IMR-90 (cell line): Measurements from ENCODE around the gene SOCS6. TPM values are rescaled to one million over a fixed set of nuclear protein-coding genes. Genes with fewer than 3 reads are reported as not detected.

Source experiments
- ATAC-seq: fragments of 200-7000 bp; cut with Tn5 transposase; 2 replicates; pipeline ENCODE4 v1.9.1; 2020; ENCODE audit warnings: low read depth, mild to moderate bottlenecking, moderate library complexity
- BruUV-seq: library from RNA; stranded (reverse); fragments of 400-500 nt; replicated peaks from 2 replicates; lab custom pipeline; 2021; lab: Mats Ljungman, UMichigan
- CTCF ChIA-PET: fragments of 300-600 bp; formaldehyde crosslinking; extraction: SDS; loops from one replicate; lab custom pipeline; 2021; ENCODE audit warnings: antibody characterized with exemption; lab: Yijun Ruan, JAX
- POLR2A ChIA-PET: fragments of 300-600 bp; sonication (Branson Sonifier 250); formaldehyde crosslinking; loops from one replicate; lab custom pipeline; 2022; ENCODE audit warnings: antibody characterized with exemption; ENCODE audit not compliant: unreplicated experiment; lab: Charles Lee
- DNase-seq: peaks from one replicate; pipeline ENCODE4 v3.0.0; 2013
- H2AFZ ChIP-seq: replicated peaks from 2 replicates; pipeline ENCODE3; 2013; ENCODE audit warnings: low read length, mild to moderate bottlenecking; ENCODE audit not compliant: poor library complexity
- H2AK5ac ChIP-seq: 2 replicates; pipeline ENCODE4 v1.6.1; 2013; ENCODE audit warnings: low read depth, low read length, inconsistent platforms
- H2AK9ac ChIP-seq: replicated peaks from 2 replicates; pipeline ENCODE3; 2013; ENCODE audit warnings: mild to moderate bottlenecking, low read depth, low read length, moderate library complexity; ENCODE audit not compliant: poor library complexity
- H2BK120ac ChIP-seq: 2 replicates; pipeline ENCODE4 v1.6.1; 2013; ENCODE audit warnings: low read depth, low read length, inconsistent platforms
- H2BK15ac ChIP-seq: 3 replicates; pipeline ENCODE4 v1.6.1; 2013; ENCODE audit warnings: low read depth, low read length, inconsistent platforms
- H2BK20ac ChIP-seq: 2 replicates; pipeline ENCODE4 v1.6.1; 2013; ENCODE audit warnings: low read depth, mild to moderate bottlenecking, inconsistent platforms, low read length, moderate library complexity
- H2BK5ac ChIP-seq: 2 replicates; pipeline ENCODE4 v1.6.1; 2013; ENCODE audit warnings: mild to moderate bottlenecking, low read depth, low read length, inconsistent platforms; ENCODE audit not compliant: poor library complexity, severe bottlenecking
- H3K14ac ChIP-seq: replicated peaks from 2 replicates; pipeline ENCODE4 v1.6.1; 2013; ENCODE audit warnings: low read depth, low read length, inconsistent platforms
- H3K18ac ChIP-seq: 2 replicates; pipeline ENCODE4 v1.6.1; 2013; ENCODE audit warnings: low read depth, low read length, control low read depth
- H3K23ac ChIP-seq: 2 replicates; pipeline ENCODE4 v1.6.1; 2013; ENCODE audit warnings: low read depth, low read length, inconsistent platforms
- H3K27ac ChIP-seq: 2 replicates; pipeline ENCODE4 v1.5.1; 2013; ENCODE audit warnings: mild to moderate bottlenecking, control low read depth, low read length; ENCODE audit not compliant: insufficient read depth
- H3K27me3 ChIP-seq: 2 replicates; pipeline ENCODE4 v1.6.1; 2013; ENCODE audit warnings: low read length; ENCODE audit not compliant: control insufficient read depth, insufficient read depth
- H3K36me3 ChIP-seq: 2 replicates; pipeline ENCODE4 v1.6.1; 2013; ENCODE audit warnings: low read length, mixed read lengths; ENCODE audit not compliant: control insufficient read depth, insufficient read depth
- H3K4ac ChIP-seq: 2 replicates; pipeline ENCODE4 v1.6.1; 2013; ENCODE audit warnings: low read depth, low read length, inconsistent platforms
- H3K4me1 ChIP-seq: 2 replicates; pipeline ENCODE4 v1.6.1; 2013; ENCODE audit warnings: low read length, mixed read lengths; ENCODE audit not compliant: control insufficient read depth, insufficient read depth
- H3K4me2 ChIP-seq: 2 replicates; pipeline ENCODE4 v1.6.1; 2013; ENCODE audit warnings: low read depth, mild to moderate bottlenecking, control low read depth, low read length, moderate library complexity
- H3K4me3 ChIP-seq: 2 replicates; pipeline ENCODE4 v1.5.1; 2013; ENCODE audit warnings: low read depth, mild to moderate bottlenecking, control low read depth, low read length, moderate library complexity; ENCODE audit not compliant: insufficient read depth
- H3K56ac ChIP-seq: 2 replicates; pipeline ENCODE4 v1.6.1; 2013; ENCODE audit warnings: low read length, inconsistent platforms; ENCODE audit not compliant: insufficient read depth; ENCODE audit errors: extremely low read depth
- H3K79me1 ChIP-seq, 2 experiments: 2 replicates each; pipeline ENCODE4 v1.6.1; 2013; ENCODE audit warnings: low read length in 2 of 2, inconsistent platforms in 1 of 2, low read depth in 1 of 2
- H3K9ac ChIP-seq: 2 replicates; pipeline ENCODE4 v1.6.1; 2013; ENCODE audit warnings: low read depth, low read length, control low read depth
- H3K9me1 ChIP-seq: 2 replicates; pipeline ENCODE4 v1.6.1; 2013; ENCODE audit warnings: low read length, inconsistent platforms; ENCODE audit not compliant: insufficient read depth
- H3K9me3 ChIP-seq: 2 replicates; pipeline ENCODE4 v1.6.1; 2013; ENCODE audit warnings: low read length; ENCODE audit not compliant: control insufficient read depth, insufficient read depth
- H4K20me1 ChIP-seq: 2 replicates; pipeline ENCODE4 v1.6.1; 2013; ENCODE audit warnings: low read length, inconsistent platforms; ENCODE audit not compliant: insufficient read depth
- H4K5ac ChIP-seq: 2 replicates; pipeline ENCODE4 v1.6.1; 2013; ENCODE audit warnings: mild to moderate bottlenecking, low read depth, low read length, control low read depth
- H4K8ac ChIP-seq, 2 experiments: 2 replicates each; pipeline ENCODE4 v1.6.1; 2013; ENCODE audit warnings: low read depth in 2 of 2, low read length in 2 of 2, control low read depth in 1 of 2, inconsistent platforms in 1 of 2
- H4K91ac ChIP-seq: 2 replicates; pipeline ENCODE4 v1.6.1; 2013; ENCODE audit warnings: low read depth, low read length, inconsistent platforms; ENCODE audit not compliant: insufficient read depth
- BHLHE40 ChIP-seq: fragments of 150-350 bp; IDR thresholded peaks from 2 replicates; pipeline ENCODE4 v1.6.1; 2016; ENCODE audit warnings: mild to moderate bottlenecking, low read depth, low read length
- CEBPB ChIP-seq: IDR thresholded peaks from 2 replicates; pipeline ENCODE4 v1.6.1; 2012; ENCODE audit warnings: low read depth, low read length, improper control_type of control experiment
- CHD1 ChIP-seq: IDR thresholded peaks from 2 replicates; pipeline ENCODE4 v1.6.1; 2012; ENCODE audit warnings: low read depth, low read length, improper control_type of control experiment
- ELK1 ChIP-seq: fragments of 150-350 bp; IDR thresholded peaks from 2 replicates; pipeline ENCODE4 v1.6.1; 2016; ENCODE audit warnings: low read depth, mild to moderate bottlenecking, low read length, moderate library complexity, borderline replicate concordance
- FOS ChIP-seq: fragments of 150-350 bp; IDR thresholded peaks from 2 replicates; pipeline ENCODE4 v1.6.1; 2016; ENCODE audit warnings: low read depth, low read length
- MAFK ChIP-seq: IDR thresholded peaks from 2 replicates; pipeline ENCODE4 v1.6.1; 2012; ENCODE audit warnings: low read depth, low read length, improper control_type of control experiment
- MAZ ChIP-seq: IDR thresholded peaks from 2 replicates; pipeline ENCODE4 v1.6.1; 2012; ENCODE audit warnings: low read depth, mild to moderate bottlenecking, low read length, improper control_type of control experiment, moderate library complexity, borderline replicate concordance
- MXI1 ChIP-seq: IDR thresholded peaks from 2 replicates; pipeline ENCODE4 v1.6.1; 2012; ENCODE audit warnings: low read depth, mild to moderate bottlenecking, low read length, moderate library complexity, borderline replicate concordance
- NFE2L2 ChIP-seq: fragments of 150-350 bp; IDR thresholded peaks from 2 replicates; pipeline ENCODE4 v1.6.1; 2016; ENCODE audit warnings: low read depth, mild to moderate bottlenecking, low read length
- POLR2A ChIP-seq: IDR thresholded peaks from 2 replicates; pipeline ENCODE4 v1.6.1; 2012; ENCODE audit warnings: mild to moderate bottlenecking, low read depth, low read length
- RAD21 ChIP-seq: IDR thresholded peaks from 2 replicates; pipeline ENCODE4 v1.6.1; 2012; ENCODE audit warnings: low read length, improper control_type of control experiment
- RCOR1 ChIP-seq: IDR thresholded peaks from 2 replicates; pipeline ENCODE4 v1.6.1; 2012; ENCODE audit warnings: mild to moderate bottlenecking, low read length, improper control_type of control experiment; ENCODE audit not compliant: insufficient replicate concordance
- RFX5 ChIP-seq: IDR thresholded peaks from 2 replicates; pipeline ENCODE4 v1.8.0; 2012; ENCODE audit warnings: low read depth, mild to moderate bottlenecking, low read length, moderate library complexity
- SMC3 ChIP-seq: fragments of 150-350 bp; IDR thresholded peaks from 2 replicates; pipeline ENCODE4 v1.6.1; 2016; ENCODE audit warnings: low read depth, mild to moderate bottlenecking, antibody characterized with exemption, low read length, moderate library complexity
- WGBS, 2 experiments: methylation state at CpG; one replicate each; pipeline versions ENCODE4 v1.1.5 to v1.1.7; 2013; ENCODE audit warnings: missing lambda C conversion rate in 2 of 2; ENCODE audit not compliant: insufficient read length in 1 of 2; ENCODE audit errors: extremely low coverage in 2 of 2; 5-methylcytosine and 5-hydroxymethylcytosine counted together
- dilution Hi-C: fragments of 300-500 bp; cut with HindIII; formaldehyde crosslinking; loops from one replicate; pipeline ENCODE4 v1.14.3; 2018; ENCODE audit warnings: low sequenced_read_pairs; ENCODE audit not compliant: unreplicated experiment
- in situ Hi-C: fragments of 300-500 bp; cut with MboI; formaldehyde crosslinking; loops from 3 replicates; pipeline ENCODE4 v1.14.3; 2019; ENCODE audit warnings: low sequenced_read_pairs, inconsistent platforms, mixed read lengths
- intact Hi-C: fragments of 100-400 bp; cut with micrococcal nuclease; formaldehyde crosslinking; loops from 2 replicates; pipeline ENCODE4 v1.10.0; 2022
- polyA plus RNA-seq, 3 experiments: library from polyadenylated mRNA; depleted of rRNA; stranded (reverse); fragments of >200 nt; gene quantifications; 2 replicates each; pipeline ENCODE4 v1.2.3, GENCODE V29; 2012; ENCODE audit warnings: low replicate concordance in 1 of 3
- total RNA-seq: library from RNA; depleted of rRNA; stranded (reverse); fragments of >200 nt; gene quantifications from 2 replicates; pipeline ENCODE4 v1.2.3, GENCODE V29; 2012
- TF ChIP-seq, protein P1 (sequence below): conservative IDR thresholded peaks from 2 replicates; pipeline ENCODE4 v1.5.1; 2012; ENCODE audit warnings: mild to moderate bottlenecking, low read depth, low read length, improper control_type of control experiment
- TF ChIP-seq, protein P2 (sequence below): fragments of 150-350 bp; IDR thresholded peaks from 2 replicates; pipeline ENCODE4 v1.6.1; 2017; ENCODE audit warnings: mild to moderate bottlenecking, antibody characterized with exemption, low read length, low read depth

SOCS6 gene
- total and polyA plus RNA-seq, 2 of the 4 experiments (the other 2 are of a cell fraction), result 21.3 to 57.4 TPM

GRCh38 chr18:70279470-70279869 lies 9.4 kb upstream of the SOCS6 start:
- no CpG with 5 or more reads among the region's 2 CpGs for WGBS, 2 experiments
- Histone ChIP-seq H3K27me3 (no peaks in the 10 kb centered on the region), H3K79me1 (no peaks in the 10 kb centered on the region), H2AK9ac (no peak overlapping the region), H3K36me3 (no peaks in the 10 kb centered on the region), H3K9ac (no peak overlapping the region), H3K4me2 (no peak overlapping the region), H3K4me1 (peaks cover 2% of the 10 kb centered on the region; the same call in 1 of the 2 replicates), H2BK20ac (no peak overlapping the region), H3K4me3 (no peak overlapping the region), H3K14ac (no peak overlapping the region), H2BK5ac (no peak overlapping the region), H3K23ac (no peak overlapping the region; the same call in 1 of the 2 replicates), H2BK15ac (no peak overlapping the region), H3K9me1 (no peaks in the 10 kb centered on the region), H4K20me1 (no peaks in the 10 kb centered on the region), H3K4ac (no peak overlapping the region), H3K27ac (no peak overlapping the region), H4K91ac (no peak overlapping the region), H2AFZ (no peak overlapping the region), H2BK120ac (no peak overlapping the region), H3K56ac (no peak overlapping the region), H4K5ac (no peak overlapping the region), H4K8ac (no peak overlapping the region), H2AK5ac (no peak overlapping the region), H3K18ac (no peak overlapping the region), H3K9me3 (peaks cover 2% of the 10 kb centered on the region; the same call in 1 of the 2 replicates)
- POLR2A ChIA-PET, result no interaction called here
- ATAC-seq, result no peak
- intact Hi-C loops (no loop called here), dilution Hi-C loops (no loop called here), in situ Hi-C loops (no loop called here)
- CTCF ChIA-PET, result no interaction called here
- TF ChIP-seq CHD1, result no peak
- no peak for TF ChIP-seq NFE2L2
- no peak for TF ChIP-seq RCOR1
- no peak for TF ChIP-seq SMC3
- TF ChIP-seq MAZ, result no peak
- no peak for TF ChIP-seq RFX5
- TF ChIP-seq MXI1, result no peak
- no peak for TF ChIP-seq ELK1
- TF ChIP-seq CEBPB, result no peak
- TF ChIP-seq POLR2A, result no peak
- TF ChIP-seq MAFK, result no peak
- TF ChIP-seq FOS, result no peak
- TF ChIP-seq, protein P1, sequence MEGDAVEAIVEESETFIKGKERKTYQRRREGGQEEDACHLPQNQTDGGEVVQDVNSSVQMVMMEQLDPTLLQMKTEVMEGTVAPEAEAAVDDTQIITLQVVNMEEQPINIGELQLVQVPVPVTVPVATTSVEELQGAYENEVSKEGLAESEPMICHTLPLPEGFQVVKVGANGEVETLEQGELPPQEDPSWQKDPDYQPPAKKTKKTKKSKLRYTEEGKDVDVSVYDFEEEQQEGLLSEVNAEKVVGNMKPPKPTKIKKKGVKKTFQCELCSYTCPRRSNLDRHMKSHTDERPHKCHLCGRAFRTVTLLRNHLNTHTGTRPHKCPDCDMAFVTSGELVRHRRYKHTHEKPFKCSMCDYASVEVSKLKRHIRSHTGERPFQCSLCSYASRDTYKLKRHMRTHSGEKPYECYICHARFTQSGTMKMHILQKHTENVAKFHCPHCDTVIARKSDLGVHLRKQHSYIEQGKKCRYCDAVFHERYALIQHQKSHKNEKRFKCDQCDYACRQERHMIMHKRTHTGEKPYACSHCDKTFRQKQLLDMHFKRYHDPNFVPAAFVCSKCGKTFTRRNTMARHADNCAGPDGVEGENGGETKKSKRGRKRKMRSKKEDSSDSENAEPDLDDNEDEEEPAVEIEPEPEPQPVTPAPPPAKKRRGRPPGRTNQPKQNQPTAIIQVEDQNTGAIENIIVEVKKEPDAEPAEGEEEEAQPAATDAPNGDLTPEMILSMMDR, result no peak
- TF ChIP-seq BHLHE40, result no peak
- TF ChIP-seq, protein P2, sequence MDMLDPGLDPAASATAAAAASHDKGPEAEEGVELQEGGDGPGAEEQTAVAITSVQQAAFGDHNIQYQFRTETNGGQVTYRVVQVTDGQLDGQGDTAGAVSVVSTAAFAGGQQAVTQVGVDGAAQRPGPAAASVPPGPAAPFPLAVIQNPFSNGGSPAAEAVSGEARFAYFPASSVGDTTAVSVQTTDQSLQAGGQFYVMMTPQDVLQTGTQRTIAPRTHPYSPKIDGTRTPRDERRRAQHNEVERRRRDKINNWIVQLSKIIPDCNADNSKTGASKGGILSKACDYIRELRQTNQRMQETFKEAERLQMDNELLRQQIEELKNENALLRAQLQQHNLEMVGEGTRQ, result no peak
- TF ChIP-seq RAD21, result no peak
- BruUV-seq, result no TSS peak
- peak; percentile 22 for DNase-seq
